GM18526 (cell line): ENCODE measurements around the gene RGS3.

Experiments used
- POLR2A ChIP-seq: IDR thresholded peaks from 3 replicates; pipeline ENCODE4 v1.6.1; 2011; ENCODE audit not compliant: insufficient read length; ENCODE audit errors: extremely low read depth

Gene RGS3

DNA sequence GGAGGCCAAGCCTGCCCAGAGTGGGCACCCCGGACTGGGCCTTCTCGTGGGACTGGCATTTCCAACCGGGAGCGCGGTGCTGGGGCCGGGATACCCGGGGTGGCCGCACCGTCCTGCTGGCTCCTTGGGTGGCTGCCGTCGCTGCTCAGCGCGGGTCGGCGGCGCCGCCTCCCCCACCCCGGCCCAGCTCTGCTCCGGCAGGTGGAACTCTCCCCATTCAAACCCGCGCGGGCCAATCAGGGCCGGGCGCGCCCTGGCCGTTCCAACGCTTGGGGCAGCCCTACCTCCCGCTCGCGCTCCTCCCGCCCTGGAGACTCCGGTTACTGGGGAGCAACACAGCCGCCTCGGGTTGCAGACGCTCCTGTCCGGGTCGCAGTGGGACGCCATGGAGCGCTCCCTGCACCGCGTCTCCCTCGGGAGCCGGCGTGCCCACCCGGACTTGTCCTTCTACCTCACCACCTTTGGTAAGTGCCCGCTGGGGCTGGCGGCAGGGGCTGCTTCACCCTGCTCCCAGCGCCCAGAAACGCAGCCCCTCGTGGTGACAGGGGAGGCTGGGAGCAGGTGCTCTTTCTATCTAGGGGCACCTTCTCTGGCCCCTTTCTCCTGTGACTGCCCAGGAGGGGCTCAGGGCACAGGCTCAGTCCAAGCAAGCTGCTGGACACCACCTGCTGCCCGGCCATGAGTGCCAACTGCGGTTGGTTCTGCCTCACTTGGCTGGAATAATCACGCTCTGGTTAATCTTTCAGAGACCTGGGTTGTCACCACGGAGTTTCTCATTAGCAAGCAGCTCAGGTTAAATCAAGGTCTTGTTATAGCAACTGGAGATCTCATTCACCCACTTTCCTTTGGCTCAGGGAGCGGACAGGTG lies at the start of gene RGS3:
TSS of gene RGS3 (plus strand) at position 310 of the 868 bp plus-strand sequence. CDS start at position 386, 76 bp downstream.
- no peak for TF ChIP-seq POLR2A

DNA sequence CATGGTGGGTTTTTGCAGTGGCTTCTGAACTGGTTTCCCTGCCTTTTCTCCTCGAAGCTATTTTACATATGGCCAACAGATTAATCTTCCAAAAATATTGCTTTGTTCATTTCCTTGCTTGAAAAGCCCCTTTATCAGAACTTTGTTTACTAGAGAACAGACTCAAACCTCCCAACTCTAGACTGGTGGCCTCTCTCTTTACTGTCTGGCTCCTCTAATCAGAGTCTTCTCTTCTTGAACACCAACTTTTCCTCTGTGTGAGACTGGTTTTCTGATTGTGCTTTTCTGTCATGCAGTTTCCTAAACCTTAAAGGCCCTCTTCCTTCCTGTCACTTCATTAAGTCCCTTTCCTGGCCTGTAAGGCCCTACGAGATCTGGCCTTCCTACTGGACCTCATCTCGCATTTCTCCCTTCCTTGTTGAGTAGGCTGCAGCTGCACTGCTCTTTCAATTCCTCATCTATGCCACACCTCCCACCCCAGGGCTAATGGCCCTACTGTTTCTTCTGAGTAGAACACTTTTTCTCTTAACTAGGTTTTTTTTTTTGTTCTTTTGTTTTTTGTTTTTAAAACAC lies 47.3 kb upstream of the RGS3 start:
- TF ChIP-seq POLR2A, result peak; percentile 15

DNA sequence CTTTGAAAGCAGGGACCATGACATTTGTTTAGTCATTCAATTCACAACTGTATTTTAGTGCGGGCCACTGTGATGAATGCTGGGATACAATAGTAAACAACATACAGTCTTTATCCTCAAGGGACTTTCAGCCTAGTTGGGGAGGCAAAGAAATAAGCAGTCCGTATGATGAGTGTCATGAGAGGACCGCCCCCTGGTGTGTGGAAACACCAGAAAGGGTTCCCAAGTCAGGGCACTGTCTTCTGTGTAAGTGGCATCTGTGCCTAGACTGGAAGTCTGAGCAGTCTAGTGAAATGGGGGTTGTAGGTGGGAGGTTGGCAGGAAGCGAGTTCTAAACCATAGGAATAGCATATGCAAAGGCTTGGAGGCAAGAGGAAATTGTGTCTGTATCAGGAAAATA lies 46.2 kb upstream of the RGS3 start:
- no peak for TF ChIP-seq POLR2A

DNA sequence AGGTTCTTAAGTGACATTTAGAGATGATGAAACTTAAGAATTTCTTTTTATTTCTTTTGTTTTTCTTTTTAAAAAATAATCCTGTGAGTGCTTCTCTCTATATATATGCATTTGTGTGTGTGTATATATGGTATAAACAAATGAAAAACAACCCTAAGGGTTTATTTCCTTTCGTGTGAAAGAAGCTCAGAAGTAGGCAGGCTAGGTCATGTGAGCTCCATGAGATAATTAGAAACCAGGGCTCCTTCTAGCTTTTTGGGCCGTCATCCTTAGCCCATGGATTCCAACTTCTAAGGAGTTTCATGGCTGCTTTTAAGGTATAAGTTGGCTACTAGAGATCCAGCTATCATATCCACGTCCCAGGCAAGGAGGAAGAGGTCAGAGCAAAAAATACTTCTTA lies 41.8 kb upstream of the RGS3 start:
- no peak for TF ChIP-seq POLR2A

DNA sequence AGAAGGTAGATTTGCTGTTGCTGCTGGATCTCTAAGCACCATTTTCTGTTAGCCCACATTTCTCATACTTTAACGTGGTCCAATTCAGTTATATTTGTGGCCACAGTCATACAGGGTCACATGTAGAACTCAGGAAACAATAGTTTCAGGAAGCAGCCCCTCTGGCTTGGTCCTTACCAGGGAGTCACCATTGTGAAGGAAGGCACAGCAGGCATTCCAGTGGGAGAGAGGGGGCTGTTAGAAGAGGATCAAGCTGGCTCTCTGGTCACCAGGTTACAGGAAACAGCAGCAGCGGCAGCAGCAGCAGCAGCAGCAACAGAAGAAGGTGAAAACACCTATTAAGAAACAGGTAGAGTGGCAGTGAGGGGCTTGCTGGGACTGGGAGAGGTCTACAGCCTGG lies 38.5 kb upstream of the RGS3 start:
- no peak for TF ChIP-seq POLR2A

DNA sequence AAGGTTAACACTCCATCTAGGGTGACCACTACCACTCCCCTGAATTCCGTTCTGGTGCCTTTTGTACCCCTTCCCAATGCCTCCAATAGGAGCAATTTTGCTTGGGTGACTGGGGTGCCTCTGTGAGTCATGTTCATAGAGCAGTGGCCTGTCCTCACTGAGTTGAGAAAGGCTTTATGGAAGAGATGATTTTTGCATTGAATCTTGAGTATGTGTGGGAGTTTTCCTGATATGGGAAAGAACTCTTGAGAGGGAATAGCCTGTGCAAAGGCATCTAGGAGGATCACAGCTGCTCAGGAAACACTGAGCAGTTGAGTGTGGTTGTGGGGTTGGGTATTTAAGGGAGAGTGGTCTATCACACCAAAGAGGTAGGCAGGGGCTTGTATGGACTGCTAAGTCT lies 36.8 kb upstream of the RGS3 start:
- TF ChIP-seq POLR2A, result no peak

DNA sequence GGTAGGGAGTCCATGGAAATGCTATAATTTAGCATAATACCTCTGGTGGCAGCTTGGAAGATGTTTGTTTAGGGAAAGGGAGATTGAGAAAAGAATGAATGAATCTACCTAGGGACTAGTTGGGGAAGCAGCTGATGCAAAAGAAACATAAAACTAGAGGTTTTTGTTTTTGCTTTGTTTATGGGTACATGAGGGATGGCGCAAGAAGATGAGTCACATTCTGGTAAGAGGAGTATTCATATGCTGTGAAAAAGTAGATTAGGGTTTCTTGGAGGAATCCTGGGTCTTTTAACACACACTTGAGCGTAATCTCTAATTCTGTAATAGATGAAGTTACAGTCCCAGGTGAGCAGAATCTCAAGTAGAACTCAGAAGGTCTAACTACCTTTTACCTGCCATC lies 35.9 kb upstream of the RGS3 start:
- no peak for TF ChIP-seq POLR2A

DNA sequence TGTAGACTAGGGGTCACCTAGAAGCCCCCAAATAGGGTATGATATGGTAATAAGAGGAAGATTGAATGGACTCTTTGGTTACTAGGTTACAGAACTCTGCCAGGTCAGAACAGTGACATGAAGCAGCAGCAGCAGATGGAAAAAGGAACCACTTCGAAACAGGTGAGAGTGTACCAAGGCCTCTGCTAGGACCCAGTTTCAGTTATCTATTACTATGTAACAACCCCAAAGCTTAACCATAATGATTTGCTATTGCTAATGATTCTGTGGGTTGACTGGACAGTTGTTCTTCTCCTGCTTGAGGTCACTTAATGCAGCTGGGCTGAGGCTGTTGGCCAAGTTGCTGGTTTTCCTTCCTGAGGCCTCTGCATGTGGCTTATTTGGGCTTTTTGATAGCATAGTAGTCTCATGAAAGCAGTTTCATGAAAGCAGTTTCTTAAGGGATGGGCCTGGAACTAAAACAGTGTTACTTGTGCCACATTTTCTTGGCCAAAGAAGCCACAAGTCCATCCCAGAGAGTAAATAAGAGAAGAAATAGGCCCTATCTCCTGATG lies 35.4 kb upstream of the RGS3 start:
- TF ChIP-seq POLR2A, result no peak

DNA sequence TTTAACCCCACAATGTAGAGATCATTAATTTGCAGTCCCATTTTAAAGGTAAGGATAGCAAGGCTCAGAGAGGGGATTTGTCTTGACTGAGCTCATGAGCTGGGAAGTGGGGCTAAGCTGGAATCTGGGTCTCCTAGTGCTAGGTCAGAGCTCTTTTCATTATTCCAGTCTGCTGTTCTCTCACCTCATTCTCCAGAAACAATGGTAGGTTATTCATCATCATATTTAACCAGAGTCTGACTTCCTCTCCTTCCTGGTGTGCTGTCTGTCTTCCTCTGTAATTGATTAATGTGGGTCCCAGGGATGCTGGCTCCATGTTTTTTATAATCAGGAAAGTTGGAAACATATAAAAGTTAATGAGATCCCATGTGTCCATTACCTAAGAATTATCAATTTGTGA lies 32.3 kb upstream of the RGS3 start:
- no peak for TF ChIP-seq POLR2A

DNA sequence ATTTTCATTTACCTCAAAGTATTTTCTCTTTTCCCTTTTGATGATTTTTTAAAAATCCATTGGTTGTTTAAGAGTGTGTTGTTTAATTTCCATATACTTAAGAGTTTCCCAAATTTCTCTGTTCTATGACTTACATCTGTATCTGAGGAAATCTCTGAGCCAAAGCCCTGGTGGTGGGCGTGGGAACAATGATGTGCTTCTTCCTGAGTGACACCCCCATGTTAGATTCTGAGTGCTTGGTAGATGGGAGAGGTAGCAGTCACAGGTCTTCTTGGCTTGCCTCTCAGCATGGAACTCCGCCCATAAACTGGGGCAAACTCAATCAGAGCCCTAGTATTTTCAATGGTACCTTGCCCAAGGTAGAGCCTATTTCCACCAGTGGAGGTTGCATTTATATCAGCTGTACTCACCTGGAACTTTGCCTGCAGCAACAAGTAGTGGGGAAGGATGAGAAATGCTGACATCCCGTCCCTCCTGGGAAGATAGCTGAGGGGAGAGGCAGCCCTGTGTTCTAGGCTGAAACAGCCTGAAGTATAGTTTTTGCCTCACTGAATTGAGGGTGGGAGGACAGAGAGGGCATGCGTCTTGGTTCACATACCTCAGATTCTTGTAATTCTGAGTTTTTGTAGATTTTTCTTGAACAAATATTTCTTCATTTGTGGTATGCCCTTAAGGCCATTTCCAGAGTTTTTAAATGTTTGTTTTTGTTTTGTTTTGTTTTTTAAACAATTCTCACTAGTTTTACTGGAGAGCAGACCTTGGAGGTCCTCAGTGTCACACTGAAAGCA lies 26.6 kb upstream of the RGS3 start:
- TF ChIP-seq POLR2A, result no peak

DNA sequence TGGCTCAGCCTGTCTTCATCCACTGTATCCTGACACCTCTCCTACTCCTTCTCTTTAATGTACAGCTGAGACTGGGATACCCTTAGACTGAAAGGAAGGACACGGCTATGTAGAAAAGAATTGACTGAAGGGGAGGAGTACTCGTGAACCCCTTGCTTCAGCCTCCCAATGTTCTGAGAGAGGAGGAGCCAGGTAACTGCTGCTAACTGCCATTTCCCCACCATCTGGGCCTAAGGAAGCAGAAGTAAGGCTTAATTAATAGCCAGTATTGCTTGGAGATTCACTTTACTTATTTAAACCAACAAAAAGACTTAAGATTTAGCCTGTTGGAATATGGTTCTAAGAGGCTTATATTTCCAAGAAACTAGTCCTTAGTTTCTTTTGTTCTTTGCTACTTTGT lies 18.8 kb upstream of the RGS3 start:
- no peak for TF ChIP-seq POLR2A

DNA sequence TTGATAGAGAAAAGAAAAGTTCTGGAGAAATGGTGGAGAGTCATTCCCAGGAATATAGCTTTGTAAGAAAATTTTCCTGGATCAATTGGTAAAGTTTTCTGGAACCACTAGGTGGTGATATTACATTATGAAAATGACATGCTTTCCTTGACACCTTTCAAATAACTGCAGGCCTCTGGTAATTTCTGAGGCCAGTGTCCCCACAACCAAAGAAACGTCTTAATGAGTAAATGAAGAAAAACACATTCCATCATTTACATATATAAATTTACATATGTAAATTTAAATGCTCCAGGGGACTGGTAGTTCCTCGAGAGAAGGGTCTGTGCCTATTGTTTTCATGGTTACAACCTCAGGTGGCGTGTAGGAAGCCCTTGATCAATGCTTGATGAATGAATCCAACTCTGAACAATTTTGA lies 17.2 kb upstream of the RGS3 start:
- TF ChIP-seq POLR2A, result no peak

DNA sequence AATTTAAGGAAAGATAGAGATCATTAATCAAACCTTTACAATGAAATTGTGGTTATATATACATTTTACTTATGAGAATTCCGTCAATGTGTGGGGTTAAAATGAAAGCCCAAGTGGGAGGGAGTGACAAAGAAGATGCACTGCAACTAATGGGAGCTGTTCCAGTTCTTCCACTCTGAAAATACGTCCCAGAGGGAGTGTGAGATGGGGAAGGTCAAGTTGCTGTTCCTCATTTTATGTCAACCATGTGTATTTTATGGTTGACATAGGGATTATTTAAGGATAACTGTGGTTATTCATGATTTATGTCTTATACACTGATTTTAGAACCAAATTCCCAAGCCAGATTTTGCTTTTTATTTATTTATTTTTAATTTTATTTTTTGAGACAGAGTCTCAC lies 14.2 kb upstream of the RGS3 start:
- TF ChIP-seq POLR2A, result no peak

DNA sequence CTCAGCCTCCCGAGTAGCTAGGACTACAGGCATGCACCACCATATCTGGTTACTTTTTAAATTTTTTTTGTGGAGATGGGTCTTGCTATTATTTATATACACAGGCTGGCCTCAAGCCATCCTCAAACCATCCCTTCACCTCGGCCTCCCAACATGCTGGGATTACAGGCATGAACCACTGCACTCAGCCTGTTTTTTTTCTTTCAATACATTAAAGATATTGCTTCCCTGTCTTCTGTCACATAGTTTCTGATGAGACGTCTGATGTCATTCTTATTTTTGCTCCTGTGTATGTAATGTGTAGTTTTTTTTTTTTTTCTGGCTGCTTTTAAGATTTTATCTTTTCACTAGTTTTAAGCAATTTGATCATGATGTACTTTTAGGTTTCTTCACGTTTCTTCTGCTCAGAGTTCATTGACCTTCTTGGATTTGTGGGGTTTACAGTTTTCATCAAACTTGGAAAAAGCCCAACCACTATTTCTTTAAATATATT lies 11.4 kb upstream of the RGS3 start:
- no peak for TF ChIP-seq POLR2A
